ENCODE data around the gene CACUL1.

CACUL1 gene

DNA sequence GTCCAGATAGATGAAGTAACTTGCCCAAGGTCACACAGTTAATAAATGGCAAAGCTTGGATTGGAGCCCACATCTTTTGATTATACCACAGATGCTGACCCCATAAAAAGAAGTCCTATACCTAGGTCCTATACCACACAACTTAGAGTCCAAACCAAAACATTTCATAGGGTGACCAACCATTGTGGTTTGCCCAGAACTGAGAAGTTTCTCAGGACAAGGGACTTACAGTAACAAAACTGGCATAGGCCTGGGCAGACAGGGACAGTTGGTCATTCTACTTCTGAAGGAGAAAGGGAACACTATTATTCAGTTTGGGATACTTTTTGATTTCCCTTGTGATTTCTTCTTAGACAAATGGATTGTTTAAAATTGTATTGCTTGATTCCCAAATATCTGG is 126.4 kb downstream of the CACUL1 start:
- DNase-seq, result no peak

- DNase-seq, result no peak
These were observed 127.8 kb downstream of the CACUL1 start for GRCh38 chr10:118626953-118627352.
